GM13976 (cell line): ENCODE data around the gene KIF26A.

Experiments used
- DNase-seq: peaks from one replicate; pipeline ENCODE4 v3.0.0; 2012; ENCODE audit warnings: low spot score
- CTCF ChIP-seq: IDR thresholded peaks from 2 replicates; pipeline ENCODE4 v1.5.1; 2012; ENCODE audit warnings: borderline replicate concordance, mild to moderate bottlenecking; ENCODE audit not compliant: insufficient read depth; ENCODE audit errors: extremely low read depth, missing control alignments, control extremely low read depth
- in situ Hi-C: fragments of 300-500 bp; cut with MboI; formaldehyde crosslinking; loops from one replicate; pipeline ENCODE4 v1.12.0; 2022; ENCODE audit warnings: low sequenced_read_pairs, mixed read lengths, inconsistent platforms; ENCODE audit not compliant: unreplicated experiment

KIF26A gene

GRCh38 chr14:104226421-104227383, 88.3 kb downstream of the KIF26A start:
- no peak for DNase-seq
- no peak for TF ChIP-seq CTCF

GRCh38 chr14:104227806-104228205, 89.4 kb downstream of the KIF26A start:
- in situ Hi-C loops = no loop called here
- no peak for DNase-seq
- TF ChIP-seq CTCF = no peak

More at GRCh38 chr14:104226421-104227383, 88.3 kb downstream of the KIF26A start:
- in situ Hi-C loops = no loop called here

- no peak for TF ChIP-seq CTCF
- DNase-seq = no peak
- in situ Hi-C loops = no loop called here
Observed at GRCh38 chr14:104228221-104228620, 89.8 kb downstream of the KIF26A start.

- no peak for DNase-seq
- TF ChIP-seq CTCF = no peak
Observed at GRCh38 chr14:104228716-104229533, 90.5 kb downstream of the KIF26A start.

GRCh38 chr14:104229534-104230055, 91.2 kb downstream of the KIF26A start:
- TF ChIP-seq CTCF = no peak
- no peak for DNase-seq
- in situ Hi-C loops = no loop called here

More at GRCh38 chr14:104228716-104229533, 90.5 kb downstream of the KIF26A start:
- in situ Hi-C loops = no loop called here

- no peak for DNase-seq
- TF ChIP-seq CTCF = no peak
- in situ Hi-C loops = no loop called here
Observed at GRCh38 chr14:104230119-104230815, 91.9 kb downstream of the KIF26A start.
